ENCODE data around the gene CDC25A. TPM values are rescaled to one million over a fixed set of nuclear protein-coding genes. Genes with fewer than 3 reads are reported as not detected.
A peak's percentile ranks its signal among the peaks of the same experiment; 100 is the strongest.

CDC25A gene
- total RNA-seq, 1 donor from 2014 or later: 9.7 TPM

- DNase-seq (ENCODE audit: extremely low read depth, low read depth, low spot score): no peak
These were observed 44.6 kb downstream of the CDC25A start for GRCh38 chr3:48143567-48143966.

GRCh38 chr3:48142316-48142870 is 45.8 kb downstream of the CDC25A start:
- DNase-seq (ENCODE audit: extremely low read depth, low read depth, low spot score): no peak

- no peak for DNase-seq (ENCODE audit: extremely low read depth, low read depth, low spot score)
These were observed 46.5 kb downstream of the CDC25A start for GRCh38 chr3:48141604-48142137.

- no peak for DNase-seq (ENCODE audit: extremely low read depth, low read depth, low spot score)
These were observed 47.1 kb downstream of the CDC25A start for GRCh38 chr3:48140936-48141603.

GRCh38 chr3:48140336-48140757 is 47.9 kb downstream of the CDC25A start:
- no peak for DNase-seq (ENCODE audit: extremely low read depth, low read depth, low spot score)

- no peak for DNase-seq (ENCODE audit: extremely low read depth, low read depth, low spot score)
These were observed 50.7 kb downstream of the CDC25A start for GRCh38 chr3:48137425-48137999.

- DNase-seq (ENCODE audit: extremely low read depth, low read depth, low spot score): no peak
These were observed 52.4 kb downstream of the CDC25A start for GRCh38 chr3:48135552-48136495.

- DNase-seq (ENCODE audit: extremely low read depth, low read depth, low spot score): peak; percentile 66
These were observed 57.8 kb downstream of the CDC25A start for GRCh38 chr3:48130321-48130904.

- DNase-seq (ENCODE audit: extremely low read depth, low read depth, low spot score): no peak
These were observed 58.3 kb downstream of the CDC25A start for GRCh38 chr3:48129921-48130320.

- DNase-seq (ENCODE audit: extremely low read depth, low read depth, low spot score): no peak
These were observed 59.4 kb downstream of the CDC25A start for GRCh38 chr3:48128774-48129173.

- no peak for DNase-seq (ENCODE audit: extremely low read depth, low read depth, low spot score)
These were observed 62.2 kb downstream of the CDC25A start for GRCh38 chr3:48125886-48126622.

- DNase-seq (ENCODE audit: extremely low read depth, low read depth, low spot score): no peak
These were observed 63.1 kb downstream of the CDC25A start for GRCh38 chr3:48125013-48125705.

- no peak for DNase-seq (ENCODE audit: extremely low read depth, low read depth, low spot score)
These were observed 64.9 kb downstream of the CDC25A start for GRCh38 chr3:48123346-48123745.

- no peak for DNase-seq (ENCODE audit: extremely low read depth, low read depth, low spot score)
These were observed 65.7 kb downstream of the CDC25A start for GRCh38 chr3:48122504-48122903.

- no peak for DNase-seq (ENCODE audit: extremely low read depth, low read depth, low spot score)
These were observed 68.0 kb downstream of the CDC25A start for GRCh38 chr3:48120223-48120622.

- DNase-seq (ENCODE audit: extremely low read depth, low read depth, low spot score): no peak
These were observed 68.6 kb downstream of the CDC25A start for GRCh38 chr3:48119505-48120193.

GRCh38 chr3:48118928-48119327 is 69.3 kb downstream of the CDC25A start:
- no peak for DNase-seq (ENCODE audit: extremely low read depth, low read depth, low spot score)

GRCh38 chr3:48118322-48118721 is 69.9 kb downstream of the CDC25A start:
- DNase-seq (ENCODE audit: extremely low read depth, low read depth, low spot score): no peak

- no peak for DNase-seq (ENCODE audit: extremely low read depth, low read depth, low spot score)
These were observed 75.4 kb downstream of the CDC25A start for GRCh38 chr3:48112813-48113212.

Data from glomerular endothelial cell (primary cell).